Measurements from ENCODE around the gene COL23A1.

DNA sequence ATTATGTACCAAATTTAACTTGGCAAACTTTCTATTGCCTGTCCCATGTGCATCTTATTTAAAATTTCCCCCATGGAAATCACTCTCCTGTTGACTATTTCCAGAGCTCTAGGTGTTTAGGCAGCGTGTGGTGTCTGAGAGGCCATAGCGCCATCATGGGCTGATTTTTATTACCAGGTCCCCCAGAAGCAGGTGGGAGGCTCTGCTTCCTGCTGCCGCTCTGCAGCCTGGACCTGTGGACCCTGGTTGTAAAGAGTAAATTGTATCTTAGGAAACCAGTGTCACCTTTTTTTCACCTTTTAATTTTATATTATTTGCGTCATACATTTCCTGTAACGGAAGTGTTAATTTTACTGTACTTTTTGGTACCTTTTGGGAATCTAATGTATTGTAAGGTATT is 379.5 kb downstream of the COL23A1 start:
- TF ChIP-seq POLR2A (IDR thresholded peaks at IDR 0.05; ENCODE audit: low read length) (no peak), GATA1 (IDR thresholded peaks at IDR 0.05; ENCODE audit: low read depth, low read length) (no peak)
